AG08395 (cell line): Measurements from ENCODE around the gene TMEM163.

Experiments used
- DNase-seq: peaks from one replicate; pipeline ENCODE4 v3.0.0; 2012; ENCODE audit warnings: mixed read lengths, low spot score

Gene TMEM163

GRCh38 chr2:134722728-134723127 lies 3.9 kb upstream of the TMEM163 start:
- no peak for DNase-seq

- no peak for DNase-seq
These were observed 2.8 kb upstream of the TMEM163 start for GRCh38 chr2:134721596-134721995.

- no peak for DNase-seq
These were observed 580 bp downstream of the TMEM163 start for GRCh38 chr2:134718023-134718816.

DNA sequence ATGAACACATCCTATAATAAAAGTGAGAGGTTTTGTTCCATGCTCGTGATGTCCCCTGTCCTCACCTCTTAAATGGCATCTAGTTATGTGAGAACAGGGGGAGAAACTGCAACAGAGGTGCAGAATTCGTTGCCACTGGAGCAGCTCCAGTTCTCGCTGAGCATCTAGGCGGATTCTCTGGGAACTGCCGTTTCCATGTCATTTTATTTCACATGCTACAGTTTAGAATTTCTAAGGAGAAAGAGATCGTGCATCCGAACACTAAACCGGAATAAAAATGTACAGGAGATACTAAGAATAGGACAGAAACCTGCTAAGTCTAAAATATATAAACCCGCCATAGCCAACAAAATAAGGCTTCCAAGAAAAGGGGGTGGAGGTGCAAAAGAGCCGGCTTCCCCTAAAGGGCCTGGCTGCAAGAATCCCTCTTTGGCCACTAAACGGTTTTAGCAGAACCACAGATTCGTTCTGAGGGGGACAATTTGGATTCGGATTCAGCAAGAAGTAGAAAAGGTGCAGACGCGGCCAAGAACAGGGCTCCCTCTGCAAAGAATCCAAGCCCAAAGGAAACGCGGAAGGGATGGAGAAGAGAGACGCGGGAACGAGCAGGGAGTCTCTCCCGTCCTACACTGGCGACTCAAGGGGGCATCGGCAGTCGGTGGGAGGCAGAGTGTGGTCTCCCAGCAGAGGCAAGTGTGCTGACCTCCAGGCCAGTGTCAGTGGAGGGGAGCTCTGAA lies 1.3 kb downstream of the TMEM163 start:
- DNase-seq, result no peak

DNA sequence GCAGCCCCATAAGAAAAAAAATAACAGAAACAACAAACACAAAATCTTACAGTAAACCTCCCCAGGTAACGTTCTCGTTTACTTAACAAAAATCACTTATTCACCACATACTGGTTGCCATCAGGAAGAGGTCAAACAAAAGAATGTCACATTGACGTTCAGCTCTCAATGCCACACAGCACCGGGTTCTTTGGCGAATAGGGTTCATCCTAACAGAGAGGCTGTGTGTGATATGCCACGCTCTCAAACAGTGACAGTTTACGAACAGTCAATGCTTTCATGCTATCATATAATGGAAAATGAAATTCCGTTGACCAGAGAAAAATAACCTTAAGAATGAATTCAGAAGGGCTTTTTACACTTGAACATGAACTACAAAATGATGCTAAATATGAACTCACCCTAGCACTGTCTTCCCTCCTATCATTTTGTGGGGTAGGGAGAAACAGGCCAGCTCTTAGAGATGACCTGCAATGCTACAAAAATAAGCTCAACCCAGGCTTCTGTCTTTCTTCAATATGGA lies 2.0 kb downstream of the TMEM163 start:
- DNase-seq, result no peak

DNA sequence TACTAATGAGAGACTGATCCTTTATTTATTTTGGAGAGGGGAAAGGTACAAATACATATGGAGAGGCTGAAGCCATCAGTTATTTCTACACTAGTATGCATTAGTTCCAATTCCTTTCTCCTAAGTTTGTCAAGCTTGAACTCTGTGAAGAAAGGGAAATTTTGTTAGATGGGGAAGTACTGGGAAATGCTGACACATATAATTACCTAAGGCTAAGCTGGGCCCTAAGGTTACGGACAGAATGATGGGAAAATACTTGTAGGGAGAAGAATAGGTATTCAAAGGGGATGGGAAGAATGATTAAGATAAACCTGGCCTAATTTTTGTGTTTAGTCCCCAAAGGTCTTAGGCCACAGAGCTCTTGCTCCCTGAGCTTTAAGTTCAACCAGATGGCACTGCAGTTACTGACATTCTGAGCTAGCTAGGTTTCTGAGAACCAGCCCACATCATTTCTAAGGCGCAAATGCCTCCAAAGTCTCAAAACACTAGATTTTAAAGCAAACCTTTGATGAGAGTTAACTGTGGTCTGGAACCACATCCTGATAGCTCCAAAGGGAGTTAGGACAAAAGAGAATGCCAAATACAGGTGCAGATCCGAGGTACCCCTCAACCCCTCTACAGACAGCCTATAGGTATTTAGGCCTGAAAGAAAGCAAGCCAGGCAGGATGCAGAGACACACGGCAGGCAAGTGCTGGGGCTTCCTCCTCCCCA lies 2.7 kb downstream of the TMEM163 start:
- no peak for DNase-seq

GRCh38 chr2:134714228-134714627 lies 4.6 kb downstream of the TMEM163 start:
- DNase-seq, result no peak

DNA sequence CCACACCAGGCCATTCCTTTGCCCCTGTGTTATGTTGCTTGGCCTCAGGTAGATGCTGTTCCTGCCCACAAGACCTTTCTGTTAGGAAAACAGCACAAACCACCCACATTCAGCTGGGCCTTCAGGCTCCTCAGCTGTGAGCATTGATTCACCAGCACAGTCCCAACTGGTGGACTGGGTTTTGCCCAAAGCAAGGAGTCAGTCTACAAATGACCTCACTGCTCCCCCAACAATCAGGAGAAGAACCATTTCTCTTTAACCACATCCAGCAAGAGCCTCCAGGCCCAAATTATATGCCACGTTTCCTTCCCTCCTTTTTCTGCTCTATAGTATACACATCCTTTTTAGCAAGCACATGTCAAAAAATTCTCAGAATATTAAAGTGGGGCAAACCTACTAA lies 5.2 kb downstream of the TMEM163 start:
- no peak for DNase-seq

DNA sequence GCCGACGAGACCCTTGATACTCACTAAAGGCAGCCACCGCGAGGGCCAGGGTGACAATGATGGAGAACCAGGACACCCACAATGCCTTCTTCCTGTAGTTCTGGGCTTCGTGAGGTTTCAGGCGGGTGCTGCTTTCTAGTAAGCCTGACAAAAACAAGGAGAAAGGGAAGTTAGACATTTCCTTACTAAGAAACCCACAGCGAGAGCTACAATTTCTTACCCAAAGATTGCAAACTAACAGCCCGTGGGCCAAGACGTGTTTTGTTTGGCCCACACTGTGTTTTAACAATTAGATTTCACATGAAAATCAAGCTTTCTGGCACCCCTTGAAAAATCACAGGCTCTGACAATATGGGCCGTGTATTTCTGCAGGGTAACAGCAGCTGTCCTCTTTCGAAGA lies 5.6 kb downstream of the TMEM163 start:
- DNase-seq, result no peak

GRCh38 chr2:134712736-134713135 lies 6.1 kb downstream of the TMEM163 start:
- no peak for DNase-seq

DNA sequence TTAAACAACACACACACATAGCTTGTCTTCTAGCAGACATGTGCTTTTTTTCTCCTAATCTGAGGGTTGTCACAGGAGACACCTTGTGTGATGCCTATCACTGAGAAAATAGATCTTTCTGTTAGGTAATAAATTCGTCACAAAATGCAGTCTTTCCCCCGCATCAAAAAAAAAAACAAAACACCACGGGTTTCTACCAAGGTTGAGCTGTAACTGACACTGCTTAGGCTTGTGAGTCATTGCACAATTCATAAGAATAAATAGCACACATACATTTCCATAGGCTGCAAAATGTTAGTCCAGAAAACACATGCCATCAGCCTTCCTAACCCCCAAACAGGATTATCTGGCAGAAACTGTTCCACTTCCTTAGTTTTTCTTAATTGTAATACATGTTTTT lies 6.5 kb downstream of the TMEM163 start:
- no peak for DNase-seq

GRCh38 chr2:134711692-134712091 lies 7.1 kb downstream of the TMEM163 start:
- no peak for DNase-seq

GRCh38 chr2:134707330-134707676 lies 11.5 kb downstream of the TMEM163 start:
- no peak for DNase-seq

- no peak for DNase-seq
These were observed 12.0 kb downstream of the TMEM163 start for GRCh38 chr2:134706587-134707329.

GRCh38 chr2:134705861-134706586 lies 12.8 kb downstream of the TMEM163 start:
- no peak for DNase-seq

GRCh38 chr2:134704173-134704572 lies 14.6 kb downstream of the TMEM163 start:
- no peak for DNase-seq

DNA sequence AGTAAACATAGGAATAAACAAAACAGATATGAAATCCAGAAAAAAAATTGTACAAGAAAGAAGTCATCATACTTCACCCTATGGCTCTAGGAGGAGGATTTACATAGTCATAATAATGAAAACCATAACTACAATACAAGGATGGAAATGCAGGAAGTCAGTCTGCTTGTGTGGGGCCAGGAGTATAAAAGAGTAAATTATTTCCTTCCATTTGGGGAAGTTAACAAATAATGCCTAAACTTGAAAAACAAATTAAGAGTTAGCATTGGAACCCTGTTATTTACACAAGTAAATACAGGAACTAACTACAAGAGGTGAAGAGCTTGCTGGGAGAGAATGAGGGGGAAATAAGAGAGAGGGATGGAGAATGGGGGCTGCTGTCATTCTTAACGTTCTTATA lies 15.4 kb downstream of the TMEM163 start:
- DNase-seq, result no peak

DNA sequence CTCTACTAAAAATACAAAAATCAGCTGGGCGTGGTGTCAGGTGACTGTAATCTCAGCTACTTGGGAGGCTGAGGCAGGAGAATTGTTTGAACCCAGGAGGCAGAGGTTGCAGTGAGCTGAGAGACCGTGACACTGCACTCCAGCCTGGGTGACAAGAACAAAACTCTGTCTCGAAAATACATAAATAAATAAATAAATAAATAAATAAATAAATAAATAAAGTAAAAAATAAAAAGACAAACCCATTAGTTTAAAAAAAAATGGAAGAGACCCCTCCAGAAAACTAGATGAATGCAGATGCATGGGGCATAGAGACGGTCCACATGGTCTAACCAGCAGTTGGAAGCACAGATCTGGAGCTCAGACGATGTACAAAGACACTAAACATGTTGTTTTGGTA lies 18.1 kb downstream of the TMEM163 start:
- DNase-seq, result no peak

DNA sequence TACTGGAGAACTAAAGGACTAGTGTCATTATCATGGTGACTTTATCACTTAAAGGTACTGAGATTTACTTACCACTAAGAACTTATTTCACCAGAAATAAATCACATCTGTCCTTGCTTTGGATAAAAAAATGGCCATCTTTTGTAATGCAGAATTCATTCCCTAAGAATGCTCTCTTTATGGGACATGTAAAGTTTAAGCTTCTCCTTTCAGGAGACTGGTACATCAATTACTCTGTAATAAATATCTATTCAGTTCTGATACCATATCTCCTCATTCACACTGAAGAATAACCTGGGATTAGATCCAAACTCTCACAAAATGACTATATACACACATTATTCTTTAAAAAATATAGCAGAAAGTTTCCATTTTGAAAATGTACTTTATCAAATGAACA lies 24.4 kb downstream of the TMEM163 start:
- no peak for DNase-seq

DNA sequence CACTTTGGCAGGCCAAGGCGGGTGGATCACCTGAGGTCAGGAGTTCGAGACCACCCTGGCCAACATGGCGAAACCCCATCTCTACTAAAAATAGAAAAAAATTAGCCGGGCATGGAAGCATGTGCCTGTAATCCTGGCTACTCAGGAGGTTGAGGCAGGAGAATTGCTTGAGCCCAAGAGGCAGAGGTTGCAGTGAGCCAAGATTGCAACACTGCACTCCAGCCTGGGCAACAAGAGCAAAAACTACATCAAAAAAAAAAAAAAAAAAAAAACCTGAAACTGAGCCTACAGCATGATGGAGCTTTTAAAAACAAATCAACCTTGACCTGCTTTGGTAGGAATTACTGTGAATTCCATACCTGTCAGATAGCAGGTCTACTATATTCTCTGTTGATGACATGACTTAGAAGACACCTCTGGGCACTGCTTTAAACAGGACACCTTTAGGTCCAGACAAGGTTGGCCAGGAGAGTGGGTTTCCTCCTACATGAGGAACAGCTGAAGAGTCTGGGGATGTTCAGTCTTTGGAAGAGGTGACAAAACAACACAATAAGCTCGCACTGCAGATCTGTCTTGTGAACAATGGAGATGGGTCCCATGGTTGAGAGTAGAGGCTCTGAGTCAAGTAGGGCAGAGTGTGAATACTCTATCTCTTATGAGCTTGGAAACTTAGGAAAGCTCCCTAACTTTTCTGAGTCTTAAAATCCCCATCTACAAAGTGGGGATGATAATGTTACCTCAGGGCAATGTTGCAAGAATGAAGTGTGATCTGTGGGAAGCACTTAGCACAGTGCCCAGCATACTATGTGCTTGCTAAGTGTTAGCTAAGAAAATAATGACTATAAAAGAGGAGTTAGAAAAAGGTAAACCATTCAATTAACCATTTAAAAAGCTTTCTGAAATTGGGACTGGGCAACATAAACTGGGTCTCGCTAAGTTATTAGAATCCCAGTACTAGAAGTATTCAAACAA lies 25.2 kb downstream of the TMEM163 start:
- DNase-seq, result no peak
